B cell (primary cell): ENCODE data around the gene AGR2.

Experiments used
- EZH2 ChIP-seq: IDR thresholded peaks from 2 replicates; pipeline ENCODE4 v1.6.1; 2012; ENCODE audit warnings: borderline replicate concordance, low read depth, mild to moderate bottlenecking, moderate library complexity, low read length; ENCODE audit not compliant: insufficient read depth, poor library complexity, severe bottlenecking
- TF ChIP-seq, protein P1 (sequence below): fragments of 200-600 bp; IDR thresholded peaks from one replicate; pipeline ENCODE4 v1.8.0; 2022; ENCODE audit warnings: antibody characterized with exemption, mild to moderate bottlenecking

DNA sequence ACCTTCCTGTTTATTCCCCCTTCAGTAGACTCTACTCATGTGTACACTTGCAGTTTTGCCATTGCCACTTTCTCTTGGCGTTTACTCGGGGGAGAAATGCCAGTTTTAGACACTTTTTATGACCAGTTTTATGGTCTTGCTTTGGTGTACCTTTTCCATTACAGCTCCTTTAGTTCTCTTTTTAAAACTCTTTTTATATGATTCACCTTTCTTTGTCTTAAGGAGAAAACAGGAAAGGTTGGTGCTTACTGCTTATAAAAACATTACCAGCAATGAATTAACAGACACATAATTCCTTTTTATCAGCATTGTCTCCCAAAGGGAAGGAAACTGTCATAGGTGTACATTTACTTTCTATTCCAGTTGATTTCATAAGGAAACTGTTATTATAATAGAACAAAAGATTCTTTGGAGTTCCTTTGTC is 39.4 kb downstream of the AGR2 start:
- TF ChIP-seq, protein P1, sequence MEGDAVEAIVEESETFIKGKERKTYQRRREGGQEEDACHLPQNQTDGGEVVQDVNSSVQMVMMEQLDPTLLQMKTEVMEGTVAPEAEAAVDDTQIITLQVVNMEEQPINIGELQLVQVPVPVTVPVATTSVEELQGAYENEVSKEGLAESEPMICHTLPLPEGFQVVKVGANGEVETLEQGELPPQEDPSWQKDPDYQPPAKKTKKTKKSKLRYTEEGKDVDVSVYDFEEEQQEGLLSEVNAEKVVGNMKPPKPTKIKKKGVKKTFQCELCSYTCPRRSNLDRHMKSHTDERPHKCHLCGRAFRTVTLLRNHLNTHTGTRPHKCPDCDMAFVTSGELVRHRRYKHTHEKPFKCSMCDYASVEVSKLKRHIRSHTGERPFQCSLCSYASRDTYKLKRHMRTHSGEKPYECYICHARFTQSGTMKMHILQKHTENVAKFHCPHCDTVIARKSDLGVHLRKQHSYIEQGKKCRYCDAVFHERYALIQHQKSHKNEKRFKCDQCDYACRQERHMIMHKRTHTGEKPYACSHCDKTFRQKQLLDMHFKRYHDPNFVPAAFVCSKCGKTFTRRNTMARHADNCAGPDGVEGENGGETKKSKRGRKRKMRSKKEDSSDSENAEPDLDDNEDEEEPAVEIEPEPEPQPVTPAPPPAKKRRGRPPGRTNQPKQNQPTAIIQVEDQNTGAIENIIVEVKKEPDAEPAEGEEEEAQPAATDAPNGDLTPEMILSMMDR: no peak
- no peak for TF ChIP-seq EZH2
